ENCODE data around the gene MAJIN.

Gene MAJIN, protein sequence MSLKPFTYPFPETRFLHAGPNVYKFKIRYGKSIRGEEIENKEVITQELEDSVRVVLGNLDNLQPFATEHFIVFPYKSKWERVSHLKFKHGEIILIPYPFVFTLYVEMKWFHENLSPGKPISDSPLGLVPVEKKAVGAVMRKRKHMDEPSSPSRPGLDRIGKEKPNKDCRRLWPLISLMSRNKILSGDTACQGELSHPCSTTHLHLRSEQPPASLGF

DNA sequence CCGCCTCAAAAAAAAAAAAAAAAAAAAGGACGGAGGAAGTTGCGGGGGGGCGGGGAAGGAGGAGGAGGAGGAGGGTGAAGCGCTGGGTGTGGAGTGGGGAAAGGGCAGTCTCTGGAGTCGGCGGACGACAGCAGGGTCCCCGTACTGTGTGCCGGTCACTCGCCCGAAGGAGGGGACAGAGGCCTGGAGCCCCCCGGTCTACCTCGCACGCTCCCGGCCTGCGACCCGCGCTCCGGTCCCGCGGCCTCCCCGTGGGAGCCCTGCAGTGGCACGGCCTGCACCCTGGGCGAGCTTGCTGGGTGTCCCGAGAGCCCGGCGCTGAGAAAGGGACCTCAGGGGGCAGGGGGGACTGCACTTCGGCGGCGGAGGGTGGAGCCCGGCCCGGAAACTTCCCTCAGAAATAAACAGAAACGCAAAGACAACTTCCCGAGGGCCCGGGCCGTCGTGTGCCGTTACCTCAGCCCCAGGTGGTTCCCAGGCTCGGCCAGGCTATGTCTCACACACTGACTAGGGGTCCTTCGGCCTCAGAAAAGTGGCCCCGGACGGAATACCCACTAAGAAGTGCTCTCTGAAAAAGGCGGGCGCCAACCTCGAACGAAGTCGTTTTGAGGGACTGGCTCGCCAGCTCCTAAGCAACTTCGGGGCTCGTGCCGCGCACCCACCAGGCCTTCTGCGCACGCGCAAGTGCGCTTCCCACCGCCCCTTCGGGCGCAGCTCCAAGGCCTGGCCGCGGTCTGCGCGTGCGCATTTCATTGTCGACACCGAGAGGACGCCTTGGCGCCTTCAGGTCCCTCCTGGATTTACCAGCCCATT, at the start of gene MAJIN:
TSS of gene MAJIN (minus strand) at position 688 of the 813 bp plus-strand sequence. CDS start 12,703 bp downstream, outside the sequence.
- H3K4me3 ChIP-seq (ENCODE audit: low read depth, low read length): peak within 1 kb of the TSS; percentile 36
- no peak for TF ChIP-seq CTCF (IDR thresholded peaks at IDR 0.05; ENCODE audit: borderline replicate concordance, insufficient read depth, low read depth, low read length)

- TF ChIP-seq CTCF (IDR thresholded peaks at IDR 0.05; ENCODE audit: borderline replicate concordance, insufficient read depth, low read depth, low read length): no peak
These were observed 49.6 kb upstream of the MAJIN start for GRCh38 chr11:65021509-65021908.

GRCh38 chr11:65021003-65021402, 49.1 kb upstream of the MAJIN start:
- no peak overlapping the region for H3K4me3 ChIP-seq (ENCODE audit: low read depth, low read length)
- no peak for TF ChIP-seq CTCF (IDR thresholded peaks at IDR 0.05; ENCODE audit: borderline replicate concordance, insufficient read depth, low read depth, low read length)

More at GRCh38 chr11:65021509-65021908, 49.6 kb upstream of the MAJIN start:
- H3K4me3 ChIP-seq (ENCODE audit: low read depth, low read length): no peak overlapping the region

- no peak overlapping the region for H3K4me3 ChIP-seq (ENCODE audit: low read depth, low read length)
- TF ChIP-seq CTCF (IDR thresholded peaks at IDR 0.05; ENCODE audit: borderline replicate concordance, insufficient read depth, low read depth, low read length): no peak
These were observed 47.9 kb upstream of the MAJIN start for GRCh38 chr11:65019824-65020223.

DNA sequence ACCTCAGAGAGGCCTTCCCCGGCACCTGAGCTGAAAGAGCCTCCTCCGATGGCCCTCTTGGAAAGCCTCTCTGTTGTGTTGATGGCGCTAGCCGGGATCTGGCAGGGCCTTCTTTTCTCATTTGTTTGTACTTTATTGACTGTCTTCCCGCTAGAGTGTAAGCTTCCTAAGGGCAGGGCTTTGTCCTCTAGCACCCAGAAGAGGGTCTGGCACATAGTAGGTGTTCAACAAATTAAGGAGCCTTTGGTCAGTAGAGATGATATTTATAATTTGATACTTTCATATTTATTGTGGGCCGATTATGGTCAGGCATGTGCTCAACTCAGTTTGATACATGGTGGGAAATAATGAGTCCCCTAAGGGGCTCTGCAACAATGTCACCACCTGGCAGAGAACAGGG, 46.0 kb upstream of the MAJIN start:
- H3K4me3 ChIP-seq (ENCODE audit: low read depth, low read length): no peak overlapping the region
- TF ChIP-seq CTCF (IDR thresholded peaks at IDR 0.05; ENCODE audit: borderline replicate concordance, insufficient read depth, low read depth, low read length): no peak

DNA sequence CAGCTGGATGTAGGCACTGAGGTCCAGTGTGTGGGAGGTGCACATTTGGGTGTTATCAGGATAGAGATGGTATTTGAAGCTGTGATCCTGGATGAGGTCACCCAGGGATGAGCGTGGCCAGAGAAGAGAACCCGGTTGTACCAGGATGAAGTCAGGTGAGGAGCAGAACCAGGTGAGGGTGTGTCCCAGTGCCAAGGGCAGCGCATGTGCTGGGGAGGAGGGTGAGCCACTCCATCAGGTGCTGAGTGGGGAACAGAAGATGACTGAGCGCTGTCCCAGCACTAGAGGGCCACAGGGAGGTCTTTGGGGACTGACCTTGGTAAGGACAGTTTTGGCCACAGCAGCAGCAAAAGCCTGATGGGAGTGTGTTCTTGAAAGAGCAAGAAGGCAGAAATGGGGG, 44.8 kb upstream of the MAJIN start:
- no peak overlapping the region for H3K4me3 ChIP-seq (ENCODE audit: low read depth, low read length)
- no peak for TF ChIP-seq CTCF (IDR thresholded peaks at IDR 0.05; ENCODE audit: borderline replicate concordance, insufficient read depth, low read depth, low read length)
